NCI-H187 (cell line): ENCODE results near the gene ENOSF1.

Experiments used
- DNase-seq, 2 experiments: peaks; one replicate each; lab custom pipeline; 2025; lab: John Stamatoyannopoulos, UW

The ENOSF1 gene

DNA sequence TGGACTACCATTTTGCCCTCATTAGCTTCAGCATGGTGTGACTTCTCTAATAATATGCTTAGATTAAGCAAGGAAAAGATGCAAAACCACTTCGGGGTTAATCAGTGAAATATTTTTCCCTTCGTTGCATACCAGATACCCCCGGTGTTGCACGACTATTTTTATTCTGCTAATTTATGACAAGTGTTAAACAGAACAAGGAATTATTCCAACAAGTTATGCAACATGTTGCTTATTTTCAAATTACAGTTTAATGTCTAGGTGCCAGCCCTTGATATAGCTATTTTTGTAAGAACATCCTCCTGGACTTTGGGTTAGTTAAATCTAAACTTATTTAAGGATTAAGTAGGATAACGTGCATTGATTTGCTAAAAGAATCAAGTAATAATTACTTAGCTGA, 38.7 kb downstream of the ENOSF1 start:
- no peak for DNase-seq

DNA sequence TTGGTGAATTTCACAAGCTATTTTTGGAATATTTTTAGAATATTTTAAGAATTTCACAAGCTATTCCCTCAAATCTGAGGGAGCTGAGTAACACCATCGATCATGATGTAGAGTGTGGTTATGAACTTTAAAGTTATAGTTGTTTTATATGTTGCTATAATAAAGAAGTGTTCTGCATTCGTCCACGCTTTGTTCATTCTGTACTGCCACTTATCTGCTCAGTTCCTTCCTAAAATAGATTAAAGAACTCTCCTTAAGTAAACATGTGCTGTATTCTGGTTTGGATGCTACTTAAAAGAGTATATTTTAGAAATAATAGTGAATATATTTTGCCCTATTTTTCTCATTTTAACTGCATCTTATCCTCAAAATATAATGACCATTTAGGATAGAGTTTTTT, 39.1 kb downstream of the ENOSF1 start:
- DNase-seq: no peak

DNA sequence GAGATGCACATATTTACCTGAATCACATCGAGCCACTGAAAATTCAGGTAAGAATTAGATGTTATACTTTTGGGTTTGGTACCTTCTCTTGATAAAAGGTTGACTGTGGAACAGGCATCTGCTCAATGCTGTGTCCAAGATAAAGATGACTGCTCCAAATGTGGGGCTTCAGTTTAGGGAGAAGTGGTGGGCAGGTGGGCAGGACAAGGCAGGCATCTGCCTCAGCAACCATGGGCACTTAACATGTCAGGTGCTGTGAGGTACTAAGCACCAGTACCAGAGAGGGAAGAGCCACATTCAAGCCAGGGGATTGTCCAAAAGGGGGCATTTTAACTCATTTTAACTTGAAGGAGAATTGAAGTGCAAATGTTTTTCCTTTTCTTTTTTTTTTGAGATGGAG, 41.0 kb downstream of the ENOSF1 start:
- no peak for DNase-seq

DNA sequence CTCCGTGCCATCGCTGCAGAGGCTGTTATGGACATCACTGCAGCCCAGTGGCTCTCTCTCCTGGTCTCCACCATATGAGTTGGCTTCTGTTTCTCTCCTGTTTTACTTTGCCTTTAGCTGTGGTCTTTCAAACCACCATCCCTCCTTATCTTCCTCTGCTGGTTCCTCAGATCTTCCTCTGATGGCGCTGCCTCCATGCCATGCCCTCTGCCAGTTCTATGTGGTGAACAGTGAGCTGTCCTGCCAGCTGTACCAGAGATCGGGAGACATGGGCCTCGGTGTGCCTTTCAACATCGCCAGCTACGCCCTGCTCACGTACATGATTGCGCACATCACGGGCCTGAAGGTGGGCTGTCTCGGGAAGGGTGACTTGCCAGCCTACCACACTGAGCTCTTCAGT, 41.9 kb downstream of the ENOSF1 start:
- DNase-seq: no peak

DNA sequence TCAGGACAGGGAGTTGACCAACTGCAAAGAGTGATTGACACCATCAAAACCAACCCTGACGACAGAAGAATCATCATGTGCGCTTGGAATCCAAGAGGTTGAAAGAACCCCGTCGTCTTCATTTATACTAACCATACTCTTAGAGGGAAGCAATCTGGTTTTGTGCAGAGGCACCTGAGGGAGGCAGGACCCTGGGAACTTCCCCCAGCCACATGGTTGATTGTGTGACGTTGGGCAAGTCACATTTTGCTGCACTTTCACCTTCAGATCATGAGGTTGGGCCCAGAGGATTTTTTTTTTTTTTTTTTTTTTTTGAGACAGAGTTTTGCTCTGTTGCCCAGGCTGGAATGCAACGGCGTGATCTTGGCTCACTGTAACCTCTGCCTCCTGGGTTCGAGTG, 43.4 kb downstream of the ENOSF1 start:
- no peak for DNase-seq

GRCh38 chr18:668260-668659, 44.2 kb downstream of the ENOSF1 start:
- DNase-seq: no peak

- no peak for DNase-seq
Measured at GRCh38 chr18:666628-667027, 45.8 kb downstream of the ENOSF1 start.

- DNase-seq: no peak
Measured at GRCh38 chr18:666177-666576, 46.3 kb downstream of the ENOSF1 start.

DNA sequence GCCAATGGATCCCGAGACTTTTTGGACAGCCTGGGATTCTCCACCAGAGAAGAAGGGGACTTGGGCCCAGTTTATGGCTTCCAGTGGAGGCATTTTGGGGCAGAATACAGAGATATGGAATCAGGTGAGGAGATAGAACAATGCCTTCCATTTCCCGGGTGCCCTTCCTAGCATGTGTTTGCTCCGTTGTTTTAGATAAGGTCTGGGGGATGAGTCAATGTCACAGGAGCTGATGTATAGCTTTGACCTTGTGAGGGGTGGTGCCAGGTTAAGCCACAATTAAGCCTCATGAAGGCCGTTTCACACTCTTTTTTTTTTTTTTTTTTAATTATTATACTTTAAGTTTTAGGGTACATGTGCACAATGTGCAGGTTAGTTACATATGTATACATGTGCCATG, 50.2 kb downstream of the ENOSF1 start:
- no peak for DNase-seq

GRCh38 chr18:659597-659996, 52.8 kb downstream of the ENOSF1 start:
- DNase-seq: no peak

- no peak for DNase-seq
Measured at GRCh38 chr18:658947-659533, 53.4 kb downstream of the ENOSF1 start.

- DNase-seq: peak; percentile 73 to 85
Measured at GRCh38 chr18:658001-658946, 54.2 kb downstream of the ENOSF1 start.

DNA sequence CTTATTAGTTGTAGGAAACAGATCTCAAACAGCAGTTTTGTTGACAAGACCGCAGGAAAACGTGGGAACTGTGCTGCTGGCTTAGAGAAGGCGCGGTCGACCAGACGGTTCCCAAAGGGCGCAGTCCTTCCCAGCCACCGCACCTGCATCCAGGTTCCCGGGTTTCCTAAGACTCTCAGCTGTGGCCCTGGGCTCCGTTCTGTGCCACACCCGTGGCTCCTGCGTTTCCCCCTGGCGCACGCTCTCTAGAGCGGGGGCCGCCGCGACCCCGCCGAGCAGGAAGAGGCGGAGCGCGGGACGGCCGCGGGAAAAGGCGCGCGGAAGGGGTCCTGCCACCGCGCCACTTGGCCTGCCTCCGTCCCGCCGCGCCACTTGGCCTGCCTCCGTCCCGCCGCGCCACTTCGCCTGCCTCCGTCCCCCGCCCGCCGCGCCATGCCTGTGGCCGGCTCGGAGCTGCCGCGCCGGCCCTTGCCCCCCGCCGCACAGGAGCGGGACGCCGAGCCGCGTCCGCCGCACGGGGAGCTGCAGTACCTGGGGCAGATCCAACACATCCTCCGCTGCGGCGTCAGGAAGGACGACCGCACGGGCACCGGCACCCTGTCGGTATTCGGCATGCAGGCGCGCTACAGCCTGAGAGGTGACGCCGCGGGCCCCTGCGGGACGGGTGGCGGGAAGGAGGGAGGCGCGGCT, 55.0 kb downstream of the ENOSF1 start, which contains the start of gene TYMS:
Gene TYMS (plus strand): TSS at position 343 of the 690 bp plus-strand sequence. CDS start 90 bp downstream, at position 433.
- peak; percentile 42 to 79 for DNase-seq

- no peak for DNase-seq
Measured at GRCh38 chr18:655445-655844, 57.0 kb downstream of the ENOSF1 start.

GRCh38 chr18:654601-655000, 57.8 kb downstream of the ENOSF1 start:
- no peak for DNase-seq

DNA sequence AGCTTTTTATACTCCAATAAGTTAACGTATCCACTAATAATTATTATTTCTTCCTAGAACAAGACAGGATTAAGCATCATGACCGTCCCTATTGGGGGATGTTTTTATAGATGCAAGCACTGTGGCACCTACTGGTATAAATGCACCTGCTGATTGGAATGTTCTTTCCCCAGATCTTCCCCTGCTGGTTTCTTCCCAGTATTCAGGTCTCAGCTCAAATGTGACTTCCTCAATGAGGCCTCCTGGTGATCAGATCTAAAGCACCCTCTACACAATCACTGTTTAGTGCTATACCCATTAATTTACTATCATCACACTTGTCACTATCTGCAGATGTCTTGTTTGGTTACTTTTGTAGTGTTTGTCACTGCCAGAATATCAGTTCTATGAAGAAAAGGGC, 58.9 kb downstream of the ENOSF1 start:
- DNase-seq: no peak

- no peak for DNase-seq
Measured at GRCh38 chr18:652131-652530, 60.3 kb downstream of the ENOSF1 start.

- no peak for DNase-seq
Measured at GRCh38 chr18:650428-650858, 62.0 kb downstream of the ENOSF1 start.

- no peak for DNase-seq
Measured at GRCh38 chr18:649341-649740, 63.1 kb downstream of the ENOSF1 start.

DNA sequence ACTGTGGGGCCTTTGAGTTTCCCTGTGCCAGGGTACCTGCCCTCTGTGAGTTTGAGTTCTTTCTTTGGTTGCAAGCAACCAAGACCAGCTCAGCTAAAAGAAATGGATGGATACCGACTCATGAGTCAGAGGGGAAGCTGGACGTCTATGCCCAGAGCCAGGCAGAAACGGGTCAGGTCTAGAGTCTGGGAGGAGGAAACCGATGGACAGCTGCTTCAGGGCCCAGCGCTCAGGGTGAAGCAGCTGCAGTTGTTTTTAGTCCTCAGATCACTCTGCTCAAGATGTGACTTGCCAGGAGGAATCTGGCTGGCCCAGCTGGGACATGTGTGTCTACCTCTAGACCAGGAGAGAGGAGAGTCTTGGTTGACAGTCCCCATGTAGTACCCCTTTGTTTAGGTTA, 65.1 kb downstream of the ENOSF1 start:
- DNase-seq: no peak

- DNase-seq: no peak
Measured at GRCh38 chr18:644395-645004, 67.9 kb downstream of the ENOSF1 start.

DNA sequence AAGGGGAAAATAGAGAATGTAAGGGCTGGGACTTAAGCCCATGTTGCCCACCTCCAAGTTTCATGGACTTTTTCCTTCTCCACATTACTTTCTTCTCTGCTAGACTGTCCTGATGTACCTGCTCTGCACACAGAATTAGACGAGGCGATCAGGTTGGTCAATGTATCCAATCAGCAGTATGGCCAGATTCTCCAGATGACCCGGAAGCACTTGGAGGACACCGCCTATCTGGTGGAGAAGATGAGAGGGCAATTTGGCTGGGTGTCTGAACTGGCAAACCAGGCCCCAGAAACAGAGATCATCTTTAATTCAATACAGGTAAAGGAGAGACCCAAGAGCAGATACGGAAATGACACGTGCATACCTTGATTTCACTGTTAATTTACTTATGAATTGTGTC, 71.2 kb downstream of the ENOSF1 start:
- no peak for DNase-seq
